ENCODE results near the gene FRMD4B.
"Not testable (repeated sequence)": the region's sequence is repeated elsewhere in the genome, so short reads cannot be mapped to it uniquely, and the experiment has no call there.

The FRMD4B gene

DNA sequence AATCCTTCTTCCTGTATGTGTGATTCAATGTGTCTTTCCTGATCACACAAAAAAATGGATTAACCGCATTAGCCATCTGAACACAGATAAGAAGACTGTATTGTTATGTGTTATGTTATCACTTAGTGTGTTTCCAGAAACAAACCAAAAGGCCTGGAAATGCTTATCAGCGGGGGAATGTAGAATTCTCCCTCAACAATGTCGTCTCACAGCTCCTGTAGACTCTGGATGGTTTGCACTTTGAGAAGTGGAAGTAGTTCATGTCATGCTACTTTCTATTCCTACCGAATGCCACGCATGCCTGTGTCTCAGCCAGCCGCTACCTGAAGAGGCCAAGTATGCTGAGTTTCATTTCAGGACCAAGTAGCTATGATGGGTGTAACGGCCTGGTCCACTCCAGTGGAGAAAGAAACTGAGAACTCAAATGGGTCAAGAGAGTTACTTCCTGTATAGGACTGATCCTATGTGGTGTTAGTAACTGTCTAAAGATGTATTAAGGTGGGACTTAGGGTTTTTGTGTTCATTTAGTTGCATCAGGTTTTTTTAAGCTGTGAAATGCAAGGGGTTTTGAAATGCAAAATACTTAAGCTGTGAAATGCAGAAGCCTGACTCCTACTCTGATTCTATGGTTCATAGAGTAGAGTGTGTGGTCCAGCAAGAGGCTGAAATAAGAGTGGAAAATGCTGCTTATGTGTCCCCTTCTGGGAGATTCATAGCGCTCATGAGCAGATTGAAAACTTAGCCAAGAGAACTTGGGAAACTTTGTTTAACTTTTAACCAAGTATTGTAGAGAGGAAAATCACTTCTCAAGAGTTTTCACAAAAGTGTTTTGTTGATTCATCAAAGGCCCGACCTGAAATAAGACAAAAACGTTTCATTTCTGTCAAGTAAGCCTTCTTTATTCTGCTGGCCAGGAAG is 145.0 kb downstream of the FRMD4B start:
- no peak for DNase-seq

DNA sequence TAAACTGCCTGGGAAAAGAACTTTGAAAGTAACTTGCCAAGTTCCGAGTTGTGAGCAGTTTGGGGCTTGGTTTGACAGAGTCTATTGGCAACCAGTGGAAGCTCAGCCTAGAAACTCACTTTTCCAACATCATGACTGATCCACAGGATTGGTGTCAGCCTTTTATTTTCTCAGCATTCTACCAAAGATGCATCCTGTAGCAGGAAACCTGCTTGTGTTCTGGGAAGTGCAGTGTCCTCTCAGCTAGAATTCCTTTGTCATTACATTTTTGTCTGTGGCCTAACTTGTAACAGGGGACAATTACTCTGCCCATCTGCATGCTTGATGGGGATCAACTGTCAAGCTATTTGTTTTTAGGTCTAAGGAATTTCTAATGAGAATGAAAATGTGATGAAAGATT is 146.8 kb downstream of the FRMD4B start:
- no peak for DNase-seq

DNA sequence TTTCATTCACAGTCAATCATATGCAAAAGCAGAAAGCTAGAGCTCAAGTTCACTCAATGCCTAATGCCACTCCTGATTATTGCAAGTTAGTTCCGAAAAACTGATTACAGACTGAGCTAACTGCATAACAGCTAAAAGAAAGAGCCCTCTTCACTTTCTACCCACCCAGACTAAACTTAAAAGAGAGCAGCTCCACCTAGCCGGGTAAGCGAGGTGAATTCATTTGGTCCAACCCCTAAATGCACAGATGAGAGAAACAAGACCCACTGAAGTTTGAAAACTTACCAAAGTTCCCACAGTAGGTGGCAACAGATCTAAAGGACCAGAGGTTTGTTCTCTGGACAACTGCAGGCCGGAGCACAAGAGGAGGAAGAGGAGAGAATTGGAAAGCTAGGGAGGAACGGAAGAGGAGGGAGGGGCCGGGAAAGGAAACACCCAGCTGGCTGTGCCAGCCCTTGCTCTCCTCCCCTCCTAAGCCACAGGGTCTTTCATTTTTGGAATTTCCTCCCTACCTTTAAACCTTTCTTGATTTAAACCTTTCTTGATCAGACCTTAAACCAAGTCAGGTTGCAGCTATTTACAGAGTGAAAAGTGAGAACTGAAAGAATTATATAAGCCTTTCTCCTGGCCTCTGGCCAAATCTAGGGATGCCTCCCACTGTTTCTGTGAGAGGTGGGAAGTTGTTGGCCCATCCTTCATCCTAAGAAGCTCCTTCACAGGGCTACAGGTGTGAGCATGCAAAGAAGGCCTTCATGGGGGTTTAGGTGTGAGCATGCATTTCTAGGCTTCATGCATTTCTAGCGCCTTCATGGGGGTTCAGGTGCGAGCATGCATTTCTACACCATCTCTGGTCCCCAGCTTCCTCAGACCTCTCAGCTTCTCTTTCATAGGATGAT is 148.8 kb downstream of the FRMD4B start:
- no peak for DNase-seq

DNA sequence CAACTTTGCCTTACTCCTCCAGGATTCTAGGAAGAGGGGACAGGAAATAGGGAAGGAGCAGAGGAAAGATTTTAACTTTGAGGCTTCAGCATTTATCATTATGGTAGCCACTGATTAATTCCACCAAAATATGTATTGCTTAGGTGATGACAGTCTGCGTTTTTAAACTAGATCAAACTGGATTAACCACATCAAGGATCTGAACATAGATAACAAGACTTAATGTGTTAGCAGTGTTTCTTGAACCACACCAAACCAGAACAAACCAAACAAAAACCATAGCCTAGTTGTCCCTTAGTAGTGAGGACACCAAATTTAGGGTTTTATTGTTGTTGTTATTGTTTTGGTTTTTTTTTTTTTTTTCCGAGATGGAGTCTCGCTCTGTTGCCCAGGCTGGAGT is 150.0 kb downstream of the FRMD4B start:
- DNase-seq, result no peak

- not testable (repeated sequence) for DNase-seq
These were observed 150.7 kb downstream of the FRMD4B start for GRCh38 chr3:69235227-69235626.

- DNase-seq, result no peak
These were observed 153.4 kb downstream of the FRMD4B start for GRCh38 chr3:69232482-69232881.

- no peak for DNase-seq
These were observed 153.9 kb downstream of the FRMD4B start for GRCh38 chr3:69231929-69232440.

DNA sequence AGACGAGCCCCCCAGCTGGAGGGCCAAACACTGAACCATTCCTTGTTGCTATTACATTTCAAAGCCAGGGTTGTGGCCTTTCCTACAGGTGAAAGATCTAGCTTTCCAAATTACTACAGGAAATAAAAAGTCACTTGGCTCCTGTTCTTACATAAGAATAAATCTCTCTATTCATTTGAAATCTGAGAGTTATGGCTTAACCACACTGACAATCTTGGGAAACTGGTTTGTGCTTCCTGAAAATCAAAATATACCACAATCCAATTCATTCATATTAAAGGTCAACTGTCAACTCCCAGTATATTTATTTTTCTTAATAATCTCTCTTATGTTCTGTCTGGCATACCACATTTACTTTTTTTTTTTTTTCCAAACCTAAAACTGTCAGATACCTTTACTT is 159.8 kb downstream of the FRMD4B start:
- DNase-seq, result no peak

- no peak for DNase-seq
These were observed 166.7 kb downstream of the FRMD4B start for GRCh38 chr3:69219101-69219708.

- DNase-seq, result no peak
These were observed 167.8 kb downstream of the FRMD4B start for GRCh38 chr3:69218079-69218478.

- no peak for DNase-seq
These were observed 168.9 kb downstream of the FRMD4B start for GRCh38 chr3:69216981-69217380.

DNA sequence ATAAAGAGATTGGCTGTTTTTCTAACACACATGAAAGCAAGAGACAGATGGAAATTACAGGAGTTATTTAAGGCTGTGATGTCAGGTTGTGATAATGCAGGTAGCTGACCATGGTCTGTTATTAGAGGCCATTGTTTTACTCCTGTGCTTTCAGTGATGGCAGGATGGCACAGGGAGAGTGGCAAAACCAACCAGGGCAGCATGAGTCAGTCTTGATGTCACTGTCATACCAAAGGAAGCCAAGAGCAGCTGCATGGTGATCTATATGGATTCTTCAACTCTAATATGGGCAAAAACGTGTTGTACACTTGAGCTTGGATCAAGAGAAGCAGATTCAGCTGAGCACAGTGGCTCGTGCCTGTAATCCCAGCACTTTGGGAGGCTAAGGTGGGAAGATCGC is 171.6 kb downstream of the FRMD4B start:
- no peak for DNase-seq

- DNase-seq, result no peak
These were observed 173.3 kb downstream of the FRMD4B start for GRCh38 chr3:69212411-69213160.

- no peak for DNase-seq
These were observed 175.7 kb downstream of the FRMD4B start for GRCh38 chr3:69210068-69210730.

DNA sequence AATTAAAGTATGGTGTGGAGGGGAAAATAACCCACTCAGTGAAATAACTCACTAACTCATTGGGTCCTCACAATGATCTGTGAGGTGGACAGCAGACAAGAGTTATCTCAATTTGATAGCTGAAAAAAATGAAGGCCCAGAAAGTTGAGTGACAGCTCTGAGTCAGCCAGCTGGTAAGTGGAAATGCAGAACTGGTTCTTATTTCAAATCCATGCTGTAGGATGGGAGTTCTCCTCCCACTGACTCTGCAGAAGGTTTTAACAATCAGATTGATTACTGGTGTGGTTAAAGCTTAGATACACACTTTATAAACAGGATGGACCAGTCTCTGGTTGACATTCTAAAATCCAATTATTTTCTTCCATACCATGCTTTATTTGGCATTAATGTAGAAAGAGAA is 176.5 kb downstream of the FRMD4B start:
- DNase-seq, result no peak

- DNase-seq, result no peak
These were observed 178.9 kb downstream of the FRMD4B start for GRCh38 chr3:69207031-69207430.

DNA sequence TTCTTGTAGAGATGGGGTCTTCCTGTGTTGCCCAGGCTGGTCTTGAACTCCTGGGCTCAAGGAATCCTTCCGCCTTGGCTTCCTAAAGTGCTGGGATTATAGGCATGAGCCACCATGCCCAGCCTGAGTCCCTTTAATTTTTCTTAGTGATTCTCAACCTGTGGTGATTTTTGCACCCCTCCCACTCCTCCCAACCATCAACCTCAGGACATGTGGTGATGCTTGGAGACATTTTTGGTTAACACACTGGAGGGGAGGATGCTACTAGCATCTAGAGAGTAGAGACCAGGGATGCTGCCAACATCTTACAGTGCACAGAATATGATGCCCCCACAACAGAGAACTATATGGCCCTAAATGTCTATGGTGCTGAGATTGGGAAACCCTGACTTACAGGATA is 180.5 kb downstream of the FRMD4B start:
- no peak for DNase-seq

DNA sequence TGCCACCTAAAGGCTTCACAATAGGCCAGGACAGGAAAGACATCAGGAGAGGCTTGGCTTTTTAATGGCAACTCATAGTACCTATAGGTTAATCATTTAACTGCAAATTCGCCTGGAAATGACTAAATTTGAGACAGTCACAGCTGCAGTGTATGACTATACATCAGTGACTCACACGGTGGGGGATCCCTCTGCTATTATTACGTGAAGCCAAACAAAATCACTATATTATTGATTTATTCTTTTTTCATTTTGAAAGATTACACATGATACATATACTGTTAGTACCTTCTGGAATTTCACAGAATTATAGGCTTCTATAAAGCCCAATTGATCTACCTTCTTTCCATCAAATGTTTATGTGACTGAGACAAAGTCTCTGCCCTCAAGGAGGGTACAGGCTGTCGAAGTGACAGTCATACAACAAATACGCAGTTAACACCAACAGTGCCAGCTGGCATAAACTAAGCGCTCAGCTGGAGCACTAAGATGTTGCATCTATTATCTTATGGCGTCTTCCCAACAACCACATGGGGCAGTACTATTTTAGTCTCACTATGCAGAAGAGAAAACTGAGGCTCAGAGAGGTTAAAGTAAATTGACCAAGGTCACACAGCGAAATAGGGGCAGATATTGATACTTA is 181.5 kb downstream of the FRMD4B start:
- no peak for DNase-seq

DNA sequence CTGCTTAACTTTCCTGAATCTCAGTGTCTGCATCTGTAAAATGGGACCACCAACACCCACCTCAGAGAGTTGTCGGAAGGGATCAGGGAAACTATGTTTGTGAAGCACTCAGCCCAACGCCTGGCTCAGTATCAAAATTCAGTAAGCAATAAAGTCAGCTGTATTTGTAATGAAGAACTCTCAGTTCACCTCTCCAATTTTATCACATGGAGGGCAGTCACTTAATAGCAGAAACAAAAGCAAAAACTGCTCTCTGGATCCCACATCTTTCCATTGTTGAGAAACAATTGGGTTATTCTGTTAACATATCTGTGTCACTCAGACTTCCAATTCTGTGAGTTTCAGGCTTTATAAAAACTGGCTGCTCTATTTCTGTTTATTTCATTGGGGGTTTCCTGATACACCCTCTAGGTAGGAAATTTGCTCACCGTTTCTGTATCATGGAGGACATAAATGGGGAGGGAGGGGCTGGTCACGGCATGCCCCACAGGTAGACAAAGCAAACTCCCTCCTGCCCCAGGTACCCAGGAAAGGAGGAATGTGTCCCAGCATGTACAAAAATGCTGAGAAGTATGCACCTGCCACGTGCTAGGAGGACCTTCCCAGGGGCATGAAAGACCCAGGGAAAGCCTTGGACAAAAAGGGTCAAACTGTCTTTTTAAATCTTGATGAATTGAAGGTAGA is 182.1 kb downstream of the FRMD4B start:
- DNase-seq, result no peak

GRCh38 chr3:69201658-69202057 is 184.2 kb downstream of the FRMD4B start:
- DNase-seq, result no peak

Data from right forelimb (tissue), 1 donor.